ENCODE measurements around the gene UBE2D1. TPM values are rescaled to one million over a fixed set of nuclear protein-coding genes. Genes with fewer than 3 reads are reported as not detected.

UBE2D1 gene
- total and polyA plus RNA-seq, 2 of the 13 experiments (the other 11 are each of a cell fraction or from before 2014, with no cell fraction given) = 6.2 to 13.8 TPM

DNA sequence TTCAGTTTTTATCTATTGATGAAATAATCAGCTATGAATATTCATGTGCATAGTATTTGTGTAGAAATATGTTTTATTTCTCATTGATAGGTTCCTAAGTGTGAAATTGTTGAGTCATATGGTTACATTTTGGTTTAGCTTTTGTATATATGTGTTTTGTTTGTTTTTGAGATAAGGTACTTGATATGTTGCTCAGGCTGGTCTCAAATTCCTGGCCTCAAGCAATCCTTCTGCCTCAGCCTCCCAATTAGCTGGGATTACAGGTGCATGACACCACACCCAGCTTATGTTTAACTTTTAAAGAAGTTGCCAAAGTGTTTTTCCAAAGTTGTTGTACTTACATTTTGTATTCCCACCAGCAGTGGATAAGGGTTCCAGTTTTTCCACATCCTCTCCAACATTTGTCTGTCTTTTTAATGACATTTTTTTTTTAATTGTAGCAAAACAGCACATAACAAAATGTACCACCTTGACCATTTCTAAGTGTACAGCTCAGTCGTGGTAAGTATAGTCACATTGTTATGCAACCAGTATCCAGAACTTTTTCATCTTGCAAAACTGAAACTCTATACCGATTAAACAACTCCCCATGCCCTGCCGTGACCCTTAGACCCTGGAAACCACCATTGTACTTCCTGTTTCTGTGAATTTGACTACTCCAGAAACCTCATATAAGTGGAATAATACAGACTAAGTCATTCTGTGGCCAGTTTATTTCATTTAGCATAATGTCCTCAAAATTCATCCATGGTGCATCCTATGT is 12.6 kb upstream of the UBE2D1 start (continued):
- TF ChIP-seq JUN (CRISPR knock-in tag; IDR thresholded peaks at IDR 0.05) (no peak), HMG20A (CRISPR knock-in tag; IDR thresholded peaks at IDR 0.05; ENCODE audit: borderline replicate concordance) (peak; percentile 50; the same call in 1 of the 2 replicates), FOXP1 (IDR thresholded peaks at IDR 0.05) (no peak), FOXP1 (CRISPR knock-in tag; IDR thresholded peaks at IDR 0.05) (peak; percentile 13; the same call in 1 of the 2 replicates), CEBPB (IDR thresholded peaks at IDR 0.05; ENCODE audit: borderline replicate concordance, low read depth, low read length) (peak; percentile 78; the same call in 1 of the 2 replicates), ZNF260 (CRISPR knock-in tag; IDR thresholded peaks at IDR 0.05; ENCODE audit: borderline replicate concordance, low read depth) (no peak), MIER3 (CRISPR knock-in tag; IDR thresholded peaks at IDR 0.05; ENCODE audit: borderline replicate concordance) (no peak), DR1 (CRISPR knock-in tag; IDR thresholded peaks at IDR 0.05) (no peak), GABPB1 (CRISPR knock-in tag; IDR thresholded peaks at IDR 0.05) (peak; percentile 36; the same call in 1 of the 2 replicates), ZMYM2 (CRISPR knock-in tag; IDR thresholded peaks at IDR 0.05) (0 out of 2 replicates have a peak, but pooled peaks have one; percentile 22), MAFF (IDR thresholded peaks at IDR 0.05; ENCODE audit: low read depth, low read length) (no peak), HNF4G (IDR thresholded peaks at IDR 0.05; ENCODE audit: borderline replicate concordance, low read depth, low read length) (peak; percentile 60; the same call in 1 of the 2 replicates), HNF4G (CRISPR knock-in tag; IDR thresholded peaks at IDR 0.05; ENCODE audit: borderline replicate concordance, low read depth) (0 out of 2 replicates have a peak, but pooled peaks have one; percentile 33), CBX2 (IDR thresholded peaks at IDR 0.05; ENCODE audit: low read depth, low read length) (no peak), CBX2 (CRISPR knock-in tag; IDR thresholded peaks at IDR 0.05; ENCODE audit: low read depth) (no peak), CBFB (CRISPR knock-in tag; IDR thresholded peaks at IDR 0.05) (no peak), ZNF646 (CRISPR knock-in tag; IDR thresholded peaks at IDR 0.05) (no peak)
- TF ChIP-seq, protein P1, sequence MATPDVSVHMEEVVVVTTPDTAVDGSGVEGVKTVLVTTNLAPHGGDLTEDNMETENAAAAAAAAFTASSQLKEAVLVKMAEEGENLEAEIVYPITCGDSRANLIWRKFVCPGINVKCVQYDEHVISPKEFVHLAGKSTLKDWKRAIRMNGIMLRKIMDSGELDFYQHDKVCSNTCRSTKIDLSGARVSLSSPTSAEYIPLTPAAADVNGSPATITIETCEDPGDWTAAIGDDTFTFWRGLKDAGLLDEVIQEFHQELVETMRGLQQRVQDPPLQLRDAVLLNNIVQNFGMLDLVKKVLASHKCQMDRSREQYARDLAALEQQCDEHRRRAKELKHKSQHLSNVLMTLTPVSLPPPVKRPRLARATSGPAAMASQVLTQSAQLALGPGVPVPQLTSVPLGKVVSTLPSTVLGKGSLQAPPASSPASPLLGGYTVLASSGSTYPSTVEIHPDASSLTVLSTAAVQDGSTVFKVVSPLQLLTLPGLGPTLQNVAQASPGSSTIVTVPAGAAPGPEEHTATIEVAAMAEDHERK (CRISPR knock-in tag; IDR thresholded peaks at IDR 0.05; ENCODE audit: low read depth) = no peak
- TF ChIP-seq, protein P2, sequence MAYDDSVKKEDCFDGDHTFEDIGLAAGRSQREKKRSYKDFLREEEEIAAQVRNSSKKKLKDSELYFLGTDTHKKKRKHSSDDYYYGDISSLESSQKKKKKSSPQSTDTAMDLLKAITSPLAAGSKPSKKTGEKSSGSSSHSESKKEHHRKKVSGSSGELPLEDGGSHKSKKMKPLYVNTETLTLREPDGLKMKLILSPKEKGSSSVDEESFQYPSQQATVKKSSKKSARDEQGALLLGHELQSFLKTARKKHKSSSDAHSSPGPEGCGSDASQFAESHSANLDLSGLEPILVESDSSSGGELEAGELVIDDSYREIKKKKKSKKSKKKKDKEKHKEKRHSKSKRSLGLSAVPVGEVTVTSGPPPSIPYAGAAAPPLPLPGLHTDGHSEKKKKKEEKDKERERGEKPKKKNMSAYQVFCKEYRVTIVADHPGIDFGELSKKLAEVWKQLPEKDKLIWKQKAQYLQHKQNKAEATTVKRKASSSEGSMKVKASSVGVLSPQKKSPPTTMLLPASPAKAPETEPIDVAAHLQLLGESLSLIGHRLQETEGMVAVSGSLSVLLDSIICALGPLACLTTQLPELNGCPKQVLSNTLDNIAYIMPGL (CRISPR knock-in tag; IDR thresholded peaks at IDR 0.05; ENCODE audit: borderline replicate concordance in 1 of 2, low read depth in 1 of 2) = no peak

Measured in HepG2 (cell line).